SK-N-SH (cell line): ENCODE data around the gene PSMD13.

ENCODE experiments used
- POLR2AphosphoS5 ChIP-seq: IDR thresholded peaks from 2 replicates; pipeline ENCODE4 v1.6.1; 2012; ENCODE audit warnings: low read depth, low read length
- TF ChIP-seq, protein P1 (sequence below): fragments of 200-600 bp; sonication (generic); IDR thresholded peaks from 2 replicates; pipeline ENCODE4 v1.6.1; 2017; ENCODE audit warnings: antibody characterized with exemption, mild to moderate bottlenecking, moderate library complexity
- TF ChIP-seq, protein P2 (sequence below): IDR thresholded peaks from 2 replicates; pipeline ENCODE4 v1.6.1; 2012; ENCODE audit warnings: mild to moderate bottlenecking, low read depth, low read length, moderate library complexity

DNA sequence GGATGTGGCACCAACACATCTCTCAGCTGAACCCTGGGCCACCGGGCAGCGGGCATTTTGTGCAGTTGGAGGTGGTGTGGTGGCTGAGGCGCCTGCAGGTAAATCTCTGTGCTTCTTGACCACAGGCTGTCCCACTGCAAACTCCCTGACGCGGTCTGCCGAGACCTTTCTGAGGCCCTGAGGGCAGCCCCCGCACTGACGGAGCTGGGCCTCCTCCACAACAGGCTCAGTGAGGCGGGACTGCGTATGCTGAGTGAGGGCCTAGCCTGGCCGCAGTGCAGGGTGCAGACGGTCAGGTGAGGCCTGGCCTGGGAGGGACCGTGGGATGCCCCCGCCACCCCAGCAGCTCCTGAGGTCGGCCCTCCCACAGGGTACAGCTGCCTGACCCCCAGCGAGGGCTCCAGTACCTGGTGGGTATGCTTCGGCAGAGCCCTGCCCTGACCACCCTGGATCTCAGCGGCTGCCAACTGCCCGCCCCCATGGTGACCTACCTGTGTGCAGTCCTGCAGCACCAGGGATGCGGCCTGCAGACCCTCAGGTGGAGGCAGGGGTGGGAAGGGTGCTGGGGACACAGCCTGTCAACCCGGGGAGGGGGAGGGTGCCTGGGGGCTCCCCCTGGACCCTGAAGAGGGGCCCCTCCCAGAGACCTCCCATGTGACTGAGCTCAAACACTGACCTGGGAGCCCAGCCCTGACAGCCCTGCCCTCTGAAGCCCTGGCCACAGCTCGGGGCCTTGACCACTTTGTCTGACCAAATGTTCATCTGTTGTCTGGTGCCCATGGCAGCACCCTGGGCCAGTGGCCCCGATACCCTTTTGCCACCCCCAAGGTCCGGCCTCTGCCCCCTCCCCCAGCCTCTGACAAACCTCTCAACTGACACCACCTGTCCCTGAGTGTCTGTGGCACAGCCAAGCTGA, 47.6 kb downstream of the PSMD13 start:
- TF ChIP-seq, protein P1, sequence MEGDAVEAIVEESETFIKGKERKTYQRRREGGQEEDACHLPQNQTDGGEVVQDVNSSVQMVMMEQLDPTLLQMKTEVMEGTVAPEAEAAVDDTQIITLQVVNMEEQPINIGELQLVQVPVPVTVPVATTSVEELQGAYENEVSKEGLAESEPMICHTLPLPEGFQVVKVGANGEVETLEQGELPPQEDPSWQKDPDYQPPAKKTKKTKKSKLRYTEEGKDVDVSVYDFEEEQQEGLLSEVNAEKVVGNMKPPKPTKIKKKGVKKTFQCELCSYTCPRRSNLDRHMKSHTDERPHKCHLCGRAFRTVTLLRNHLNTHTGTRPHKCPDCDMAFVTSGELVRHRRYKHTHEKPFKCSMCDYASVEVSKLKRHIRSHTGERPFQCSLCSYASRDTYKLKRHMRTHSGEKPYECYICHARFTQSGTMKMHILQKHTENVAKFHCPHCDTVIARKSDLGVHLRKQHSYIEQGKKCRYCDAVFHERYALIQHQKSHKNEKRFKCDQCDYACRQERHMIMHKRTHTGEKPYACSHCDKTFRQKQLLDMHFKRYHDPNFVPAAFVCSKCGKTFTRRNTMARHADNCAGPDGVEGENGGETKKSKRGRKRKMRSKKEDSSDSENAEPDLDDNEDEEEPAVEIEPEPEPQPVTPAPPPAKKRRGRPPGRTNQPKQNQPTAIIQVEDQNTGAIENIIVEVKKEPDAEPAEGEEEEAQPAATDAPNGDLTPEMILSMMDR: no peak
- no peak for TF ChIP-seq POLR2AphosphoS5
- TF ChIP-seq, protein P2, sequence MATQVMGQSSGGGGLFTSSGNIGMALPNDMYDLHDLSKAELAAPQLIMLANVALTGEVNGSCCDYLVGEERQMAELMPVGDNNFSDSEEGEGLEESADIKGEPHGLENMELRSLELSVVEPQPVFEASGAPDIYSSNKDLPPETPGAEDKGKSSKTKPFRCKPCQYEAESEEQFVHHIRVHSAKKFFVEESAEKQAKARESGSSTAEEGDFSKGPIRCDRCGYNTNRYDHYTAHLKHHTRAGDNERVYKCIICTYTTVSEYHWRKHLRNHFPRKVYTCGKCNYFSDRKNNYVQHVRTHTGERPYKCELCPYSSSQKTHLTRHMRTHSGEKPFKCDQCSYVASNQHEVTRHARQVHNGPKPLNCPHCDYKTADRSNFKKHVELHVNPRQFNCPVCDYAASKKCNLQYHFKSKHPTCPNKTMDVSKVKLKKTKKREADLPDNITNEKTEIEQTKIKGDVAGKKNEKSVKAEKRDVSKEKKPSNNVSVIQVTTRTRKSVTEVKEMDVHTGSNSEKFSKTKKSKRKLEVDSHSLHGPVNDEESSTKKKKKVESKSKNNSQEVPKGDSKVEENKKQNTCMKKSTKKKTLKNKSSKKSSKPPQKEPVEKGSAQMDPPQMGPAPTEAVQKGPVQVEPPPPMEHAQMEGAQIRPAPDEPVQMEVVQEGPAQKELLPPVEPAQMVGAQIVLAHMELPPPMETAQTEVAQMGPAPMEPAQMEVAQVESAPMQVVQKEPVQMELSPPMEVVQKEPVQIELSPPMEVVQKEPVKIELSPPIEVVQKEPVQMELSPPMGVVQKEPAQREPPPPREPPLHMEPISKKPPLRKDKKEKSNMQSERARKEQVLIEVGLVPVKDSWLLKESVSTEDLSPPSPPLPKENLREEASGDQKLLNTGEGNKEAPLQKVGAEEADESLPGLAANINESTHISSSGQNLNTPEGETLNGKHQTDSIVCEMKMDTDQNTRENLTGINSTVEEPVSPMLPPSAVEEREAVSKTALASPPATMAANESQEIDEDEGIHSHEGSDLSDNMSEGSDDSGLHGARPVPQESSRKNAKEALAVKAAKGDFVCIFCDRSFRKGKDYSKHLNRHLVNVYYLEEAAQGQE: no peak
